Measurements from ENCODE around the gene FOXI3.
"Not testable (repeated sequence)": the region's sequence is repeated elsewhere in the genome, so short reads cannot be mapped to it uniquely, and the experiment has no call there.

FOXI3 gene

DNA sequence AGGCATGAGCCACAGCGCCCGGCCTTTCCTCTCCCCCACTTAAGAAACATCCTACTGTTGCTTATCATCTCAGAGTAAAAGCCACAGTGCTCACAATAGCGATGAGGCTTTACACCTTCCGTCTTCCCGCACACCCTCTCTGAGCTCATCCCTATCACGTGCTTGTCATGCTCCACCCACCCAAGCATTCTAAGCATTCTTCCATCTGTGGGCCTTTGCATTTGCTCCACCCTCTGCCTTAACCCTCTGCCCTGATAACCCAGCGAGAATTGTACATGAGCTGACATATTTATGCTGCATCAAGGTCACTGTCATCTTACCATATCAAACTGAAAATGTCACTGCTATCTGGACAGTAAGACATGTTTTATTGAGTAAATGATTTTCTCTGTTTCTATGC lies 22.6 kb downstream of the FOXI3 start:
- H3K36me3 ChIP-seq (ENCODE audit: control insufficient read depth, insufficient read depth, low read length), result no peaks in the 10 kb centered on the region
- no peaks in the 10 kb centered on the region for H3K4me1 ChIP-seq (ENCODE audit: control insufficient read depth, insufficient read depth, low read length)
- no peak overlapping the region for H3K9ac ChIP-seq (ENCODE audit: low read depth, low read length)
- no peak overlapping the region for H3K4me3 ChIP-seq (ENCODE audit: low read depth, low read length)
- H3K27me3 ChIP-seq (ENCODE audit: control insufficient read depth, insufficient read depth, low read length), result no peaks in the 10 kb centered on the region
- no peaks in the 10 kb centered on the region for H3K9me3 ChIP-seq (ENCODE audit: control insufficient read depth, insufficient read depth, low read length)

- Histone ChIP-seq H3K36me3 (ENCODE audit: control insufficient read depth, insufficient read depth, low read length) (no peaks in the 10 kb centered on the region), H3K4me1 (ENCODE audit: control insufficient read depth, insufficient read depth, low read length) (no peaks in the 10 kb centered on the region), H3K4me3 (ENCODE audit: low read depth, low read length) (no peak overlapping the region), H3K9ac (ENCODE audit: low read depth, low read length) (no peak overlapping the region), H3K27me3 (ENCODE audit: control insufficient read depth, insufficient read depth, low read length) (no peaks in the 10 kb centered on the region), H3K9me3 (ENCODE audit: control insufficient read depth, insufficient read depth, low read length) (no peaks in the 10 kb centered on the region)
Measured at GRCh38 chr2:88423733-88424132, 28.8 kb downstream of the FOXI3 start.

DNA sequence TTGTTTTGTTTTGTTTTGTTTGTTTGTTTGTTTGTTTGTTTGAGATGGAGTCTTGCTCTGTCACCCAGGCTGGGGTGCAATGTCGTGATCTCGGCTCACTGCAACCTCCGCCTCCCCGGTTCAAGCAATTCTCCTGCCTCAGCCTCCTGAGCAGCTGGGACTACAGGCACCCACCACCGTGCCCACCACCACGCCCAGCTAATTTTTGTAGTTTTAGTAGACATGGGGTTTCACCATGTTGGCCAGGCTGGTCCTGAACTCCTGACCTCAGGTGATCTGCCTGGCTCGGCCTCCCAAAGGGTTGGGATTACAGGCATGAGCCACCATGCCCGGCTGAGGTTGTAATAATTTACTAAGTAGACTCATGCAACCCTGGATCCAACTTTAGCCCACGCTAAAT lies 33.4 kb downstream of the FOXI3 start:
- H3K9me3 ChIP-seq (ENCODE audit: control insufficient read depth, insufficient read depth, low read length); H3K9ac ChIP-seq (ENCODE audit: low read depth, low read length); H3K4me3 ChIP-seq (ENCODE audit: low read depth, low read length); H3K27me3 ChIP-seq (ENCODE audit: control insufficient read depth, insufficient read depth, low read length); H3K36me3 ChIP-seq (ENCODE audit: control insufficient read depth, insufficient read depth, low read length): not testable (repeated sequence)
- H3K4me1 ChIP-seq (ENCODE audit: control insufficient read depth, insufficient read depth, low read length), result peaks cover 17% of the 10 kb centered on the region

DNA sequence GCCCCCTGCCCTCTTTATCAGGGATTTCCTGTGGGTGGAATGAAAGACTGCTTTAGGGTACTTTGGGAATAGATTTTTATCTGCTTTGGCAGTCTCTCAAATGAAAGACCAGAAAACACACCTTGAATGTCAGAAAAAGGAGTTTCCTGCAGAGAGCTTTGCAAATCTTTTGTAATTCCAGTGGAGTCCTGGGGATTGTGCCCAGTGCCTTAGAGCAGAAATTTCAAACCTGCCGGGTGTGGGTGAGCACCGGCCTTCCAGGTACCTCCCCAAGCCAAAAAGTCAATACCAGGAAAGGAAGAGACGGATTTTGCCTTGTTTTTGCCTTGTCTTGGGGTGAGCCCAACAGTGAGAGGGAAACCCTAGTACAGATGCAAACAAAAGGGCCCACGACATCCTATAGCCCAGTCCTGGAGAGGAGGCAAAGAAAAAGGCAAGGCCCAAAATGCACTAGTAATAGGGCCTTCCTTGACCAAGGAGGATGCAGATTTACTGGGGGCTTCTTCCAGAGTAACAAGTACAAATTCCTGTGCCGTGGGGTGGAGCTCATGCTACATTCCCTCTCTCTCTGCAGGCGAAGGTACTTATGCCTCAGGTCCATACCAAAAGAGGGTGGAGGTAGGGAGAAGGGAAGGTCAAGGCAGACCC lies 36.4 kb downstream of the FOXI3 start:
- Histone ChIP-seq H3K9me3 (ENCODE audit: control insufficient read depth, insufficient read depth, low read length) (no peaks in the 10 kb centered on the region), H3K9ac (ENCODE audit: low read depth, low read length) (no peak overlapping the region), H3K27me3 (ENCODE audit: control insufficient read depth, insufficient read depth, low read length) (no peaks in the 10 kb centered on the region), H3K4me1 (ENCODE audit: control insufficient read depth, insufficient read depth, low read length) (peaks cover 17% of the 10 kb centered on the region), H3K4me3 (ENCODE audit: low read depth, low read length) (peak overlapping the region; percentile 2), H3K36me3 (ENCODE audit: control insufficient read depth, insufficient read depth, low read length) (no peaks in the 10 kb centered on the region)

DNA sequence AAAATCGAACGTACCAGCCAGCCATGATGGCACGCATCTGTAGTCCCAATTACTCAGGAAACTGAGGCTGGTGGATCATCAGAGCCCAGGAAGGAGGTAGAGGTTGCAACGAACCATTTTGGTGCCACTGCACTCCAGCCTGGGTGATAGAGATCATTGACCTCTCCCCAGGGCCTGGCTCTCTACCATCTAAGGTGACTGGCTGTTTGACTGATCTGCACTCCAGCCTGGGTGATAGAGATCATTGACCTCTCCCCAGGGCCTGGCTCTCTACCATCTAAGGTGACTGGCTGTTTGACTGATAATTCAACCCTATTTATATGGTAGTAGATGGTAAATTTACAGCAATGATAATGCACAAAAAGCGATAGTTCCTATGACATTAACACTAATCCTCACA lies 43.6 kb downstream of the FOXI3 start:
- H3K4me3 ChIP-seq (ENCODE audit: low read depth, low read length); H3K36me3 ChIP-seq (ENCODE audit: control insufficient read depth, insufficient read depth, low read length); H3K4me1 ChIP-seq (ENCODE audit: control insufficient read depth, insufficient read depth, low read length); H3K9ac ChIP-seq (ENCODE audit: low read depth, low read length); H3K27me3 ChIP-seq (ENCODE audit: control insufficient read depth, insufficient read depth, low read length); H3K9me3 ChIP-seq (ENCODE audit: control insufficient read depth, insufficient read depth, low read length): not testable (repeated sequence)

- Histone ChIP-seq H3K4me1 (ENCODE audit: control insufficient read depth, insufficient read depth, low read length) (no peaks in the 10 kb centered on the region), H3K9ac (ENCODE audit: low read depth, low read length) (no peak overlapping the region), H3K4me3 (ENCODE audit: low read depth, low read length) (no peak overlapping the region), H3K36me3 (ENCODE audit: control insufficient read depth, insufficient read depth, low read length) (no peaks in the 10 kb centered on the region), H3K9me3 (ENCODE audit: control insufficient read depth, insufficient read depth, low read length) (no peaks in the 10 kb centered on the region), H3K27me3 (ENCODE audit: control insufficient read depth, insufficient read depth, low read length) (no peaks in the 10 kb centered on the region)
Measured at GRCh38 chr2:88400037-88400767, 52.3 kb downstream of the FOXI3 start.

GRCh38 chr2:88398180-88398579 lies 54.3 kb downstream of the FOXI3 start:
- H3K4me1 ChIP-seq (ENCODE audit: control insufficient read depth, insufficient read depth, low read length), result no peaks in the 10 kb centered on the region
- no peaks in the 10 kb centered on the region for H3K27me3 ChIP-seq (ENCODE audit: control insufficient read depth, insufficient read depth, low read length)
- H3K36me3 ChIP-seq (ENCODE audit: control insufficient read depth, insufficient read depth, low read length), result no peaks in the 10 kb centered on the region
- no peaks in the 10 kb centered on the region for H3K9me3 ChIP-seq (ENCODE audit: control insufficient read depth, insufficient read depth, low read length)
- H3K4me3 ChIP-seq (ENCODE audit: low read depth, low read length), result no peak overlapping the region
- no peak overlapping the region for H3K9ac ChIP-seq (ENCODE audit: low read depth, low read length)

Data from iPS-15b (cell line).